ENCODE data around the gene TENT4A. TPM values are rescaled to one million over a fixed set of nuclear protein-coding genes. Genes with fewer than 3 reads are reported as not detected.

The TENT4A gene
- total and polyA plus RNA-seq, 4 donors, result 4.1 to 37.0 (median 23.0) TPM

DNA sequence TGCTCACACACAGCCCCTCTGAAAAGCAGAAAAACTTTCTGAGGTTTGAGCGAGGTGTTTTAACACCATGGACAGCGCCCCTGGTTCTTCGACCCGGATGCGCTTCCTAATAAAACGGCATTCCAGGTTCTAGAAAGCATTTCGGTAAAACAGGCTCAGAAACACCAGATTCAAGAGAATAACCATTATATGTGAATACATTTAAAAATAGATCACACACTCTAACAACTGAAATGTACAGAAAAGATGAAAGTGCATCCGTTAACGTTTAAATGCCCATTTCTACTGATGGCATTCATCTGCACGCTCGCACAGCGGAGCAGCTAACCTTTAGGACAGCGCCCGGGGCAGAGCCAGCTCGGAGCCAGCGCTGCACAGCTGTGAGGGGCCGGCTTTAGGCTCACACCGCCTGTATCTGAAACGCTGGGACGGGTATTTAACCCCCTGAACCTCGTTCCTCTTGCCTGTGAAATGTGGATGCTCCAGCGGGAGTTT, 26.3 kb upstream of the TENT4A start:
- intact Hi-C loops (cut with DNase I), result no loop called here
- peak overlapping the region in 1 of 2 donors; percentile 31 for H3K4me3 ChIP-seq (ENCODE audit: low read length in 2 of 2)
- no peaks in the 10 kb centered on the region for H3K4me1 ChIP-seq (ENCODE audit: control insufficient read depth in 1 of 2, insufficient read depth in 2 of 2, low read length in 2 of 2)
- H3K27ac ChIP-seq (ENCODE audit: low read depth in 1 of 2, low read length in 2 of 2), result no peak overlapping the region
- ATAC-seq (ENCODE audit: low FRiP score) (no peak), DNase-seq (no peak)
- WGBS, 2 donors, result 1% methylated on average over 22 of the region's 22 CpGs
- no peaks in the 10 kb centered on the region for H3K27me3 ChIP-seq (ENCODE audit: control insufficient read depth in 1 of 2, insufficient read depth in 2 of 2, low read length in 1 of 2)
- no peaks in the 10 kb centered on the region for H3K9me3 ChIP-seq (ENCODE audit: control insufficient read depth, low read length)
- no peaks in the 10 kb centered on the region for H3K36me3 ChIP-seq (ENCODE audit: control insufficient read depth in 1 of 2, insufficient read depth in 2 of 2, low read length in 1 of 2)

DNA sequence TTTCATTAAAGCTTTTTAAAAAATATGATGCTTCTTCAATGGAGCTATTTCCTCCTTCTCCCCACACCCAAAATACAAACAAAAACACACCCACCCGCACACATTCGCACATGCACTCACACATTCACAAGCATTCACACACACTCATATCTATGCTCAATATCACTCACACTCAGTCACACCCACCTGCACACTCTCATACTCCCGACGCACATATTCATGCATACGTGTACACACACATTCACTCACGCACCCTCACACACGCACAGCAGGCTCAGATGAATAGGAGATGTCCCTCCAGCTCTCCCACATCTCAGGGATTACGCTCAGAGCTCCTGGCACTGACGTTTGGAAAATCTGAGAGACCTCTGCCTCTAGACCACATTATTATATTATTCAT, 25.7 kb upstream of the TENT4A start:
- Histone ChIP-seq H3K9me3 (ENCODE audit: control insufficient read depth, low read length) (no peaks in the 10 kb centered on the region), H3K4me3 (ENCODE audit: low read length in 2 of 2) (no peak overlapping the region), H3K36me3 (ENCODE audit: control insufficient read depth in 1 of 2, insufficient read depth in 2 of 2, low read length in 1 of 2) (no peaks in the 10 kb centered on the region), H3K27ac (ENCODE audit: low read depth in 1 of 2, low read length in 2 of 2) (no peak overlapping the region), H3K4me1 (ENCODE audit: control insufficient read depth in 1 of 2, insufficient read depth in 2 of 2, low read length in 2 of 2) (no peaks in the 10 kb centered on the region), H3K27me3 (ENCODE audit: control insufficient read depth in 1 of 2, insufficient read depth in 2 of 2, low read length in 1 of 2) (no peaks in the 10 kb centered on the region)
- ATAC-seq (ENCODE audit: low FRiP score) (no peak), DNase-seq (no peak)
- WGBS, 2 donors, result 71 to 79% methylated on average over 9 of the region's 9 CpGs
- intact Hi-C loops (cut with DNase I), result no loop called here

DNA sequence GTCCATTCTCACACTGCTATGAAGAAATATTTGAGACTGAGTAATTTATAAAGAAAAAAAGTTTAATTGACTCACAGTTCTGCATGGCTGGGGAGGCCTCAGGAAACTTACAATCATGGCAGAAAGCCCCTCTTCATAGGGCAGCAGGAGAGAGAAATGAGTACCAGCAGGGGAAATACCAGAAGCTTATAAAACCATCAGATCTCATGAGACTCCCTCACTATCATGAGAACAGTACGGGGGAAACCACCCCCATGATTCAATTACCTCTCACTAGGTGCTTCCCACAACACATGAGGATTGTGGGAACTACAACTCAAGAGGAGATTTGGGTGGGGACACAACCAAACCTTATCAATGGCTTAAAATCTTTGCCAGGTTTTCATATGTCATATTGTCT, 20.3 kb upstream of the TENT4A start:
- Histone ChIP-seq H3K9me3 (ENCODE audit: control insufficient read depth, low read length) (no peaks in the 10 kb centered on the region), H3K27ac (ENCODE audit: low read depth in 1 of 2, low read length in 2 of 2) (no peak overlapping the region), H3K4me3 (ENCODE audit: low read length in 2 of 2) (no peak overlapping the region), H3K27me3 (ENCODE audit: control insufficient read depth in 1 of 2, insufficient read depth in 2 of 2, low read length in 1 of 2) (no peaks in the 10 kb centered on the region), H3K36me3 (ENCODE audit: control insufficient read depth in 1 of 2, insufficient read depth in 2 of 2, low read length in 1 of 2) (no peaks in the 10 kb centered on the region), H3K4me1 (ENCODE audit: control insufficient read depth in 1 of 2, insufficient read depth in 2 of 2, low read length in 2 of 2) (no peaks in the 10 kb centered on the region)
- WGBS, 2 donors, result 70 to 71% methylated on average over 1 of the region's 1 CpG
- ATAC-seq (ENCODE audit: low FRiP score) (no peak), DNase-seq (no peak)
- intact Hi-C loops (cut with DNase I), result no loop called here

DNA sequence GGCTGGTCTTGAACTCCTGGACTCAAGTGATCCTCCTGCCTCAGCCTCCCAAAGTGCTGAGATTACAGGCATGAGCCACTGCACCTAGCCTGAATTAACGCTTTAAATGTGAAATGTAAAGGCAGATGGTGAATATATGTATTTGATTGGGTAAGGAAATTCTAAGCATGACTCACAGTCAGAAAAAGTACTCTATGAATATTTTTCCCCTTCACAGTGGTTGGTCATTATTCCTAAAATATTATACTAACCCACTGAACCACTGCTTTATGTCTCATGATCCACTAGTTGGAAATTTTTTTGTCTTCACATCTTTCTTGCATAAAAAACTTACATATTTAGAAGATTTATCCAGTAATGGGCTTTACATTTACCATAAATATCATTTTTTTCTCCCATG, 14.5 kb upstream of the TENT4A start:
- intact Hi-C loops (cut with DNase I), result no loop called here
- Histone ChIP-seq H3K4me1 (ENCODE audit: control insufficient read depth in 1 of 2, insufficient read depth in 2 of 2, low read length in 2 of 2) (no peaks in the 10 kb centered on the region), H3K4me3 (ENCODE audit: low read length in 2 of 2) (no peak overlapping the region), H3K9me3 (ENCODE audit: control insufficient read depth, low read length) (no peaks in the 10 kb centered on the region), H3K36me3 (ENCODE audit: control insufficient read depth in 1 of 2, insufficient read depth in 2 of 2, low read length in 1 of 2) (no peaks in the 10 kb centered on the region), H3K27me3 (ENCODE audit: control insufficient read depth in 1 of 2, insufficient read depth in 2 of 2, low read length in 1 of 2) (no peaks in the 10 kb centered on the region), H3K27ac (ENCODE audit: low read depth in 1 of 2, low read length in 2 of 2) (no peak overlapping the region)
- no peak for DNase-seq
- whole genome bisulfite sequencing, 2 donors, result 72 to 75% methylated on average over 1 of the region's 1 CpG
- no peak for ATAC-seq (ENCODE audit: low FRiP score)

DNA sequence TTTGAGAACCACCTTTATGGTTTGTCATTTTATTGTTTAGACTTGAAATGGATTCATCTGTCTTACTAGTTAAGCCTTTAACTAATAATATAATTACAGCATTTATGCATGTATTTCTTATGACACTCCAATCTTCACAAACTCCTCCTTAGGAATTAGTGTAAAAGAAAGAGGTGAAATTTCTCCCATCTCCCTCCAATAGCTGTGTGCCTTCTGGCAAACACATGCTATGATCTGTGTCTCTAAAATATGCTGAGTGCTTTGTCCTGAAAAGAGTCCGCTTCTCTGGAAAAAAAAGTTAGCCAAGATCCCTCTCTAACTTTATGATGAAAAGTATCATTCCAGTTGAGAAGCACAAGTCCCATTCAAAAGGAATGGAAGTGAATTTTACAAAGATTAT, 13.9 kb upstream of the TENT4A start:
- Histone ChIP-seq H3K4me1 (ENCODE audit: control insufficient read depth in 1 of 2, insufficient read depth in 2 of 2, low read length in 2 of 2) (no peaks in the 10 kb centered on the region), H3K4me3 (ENCODE audit: low read length in 2 of 2) (no peak overlapping the region), H3K27me3 (ENCODE audit: control insufficient read depth in 1 of 2, insufficient read depth in 2 of 2, low read length in 1 of 2) (no peaks in the 10 kb centered on the region), H3K27ac (ENCODE audit: low read depth in 1 of 2, low read length in 2 of 2) (no peak overlapping the region), H3K36me3 (ENCODE audit: control insufficient read depth in 1 of 2, insufficient read depth in 2 of 2, low read length in 1 of 2) (no peaks in the 10 kb centered on the region), H3K9me3 (ENCODE audit: control insufficient read depth, low read length) (no peaks in the 10 kb centered on the region)
- DNase-seq (no peak), ATAC-seq (ENCODE audit: low FRiP score) (no peak)
- intact Hi-C loops (cut with DNase I), result no loop called here
- 8 to 11% methylated on average over 1 of the region's 1 CpG for WGBS, 2 donors

DNA sequence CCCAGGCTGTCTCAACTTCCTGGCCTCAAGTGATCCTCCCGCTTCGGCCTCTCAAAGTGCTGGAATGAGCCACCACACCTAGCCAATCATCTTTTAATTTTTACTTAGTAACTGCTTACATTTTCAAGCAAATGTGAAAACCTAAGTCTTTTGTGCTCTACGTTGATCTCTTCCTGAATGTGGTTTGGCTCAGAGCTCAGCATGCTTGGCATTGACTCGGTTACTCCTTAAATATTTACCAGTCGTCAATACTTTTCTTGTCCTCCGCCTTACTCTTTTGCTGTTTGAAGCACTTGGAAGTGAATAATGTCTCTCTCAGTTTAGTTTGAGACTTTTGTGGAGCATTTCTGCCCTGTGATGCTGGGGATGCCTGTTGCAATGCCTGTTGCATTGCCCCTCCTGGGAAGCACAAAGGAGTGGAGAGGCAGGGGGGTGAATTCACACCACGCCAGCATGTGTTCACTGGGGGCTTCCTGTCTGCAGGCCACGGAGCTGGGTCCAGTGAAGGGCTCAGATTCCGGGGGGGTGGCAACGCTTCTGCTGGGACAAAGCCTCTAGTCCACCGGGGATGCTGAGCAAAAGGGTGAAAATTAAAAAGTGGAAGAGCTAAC, 13.1 kb upstream of the TENT4A start:
- Histone ChIP-seq H3K9me3 (ENCODE audit: control insufficient read depth, low read length) (no peaks in the 10 kb centered on the region), H3K27me3 (ENCODE audit: control insufficient read depth in 1 of 2, insufficient read depth in 2 of 2, low read length in 1 of 2) (no peaks in the 10 kb centered on the region), H3K4me3 (ENCODE audit: low read length in 2 of 2) (no peak overlapping the region), H3K4me1 (ENCODE audit: control insufficient read depth in 1 of 2, insufficient read depth in 2 of 2, low read length in 2 of 2) (peaks cover 0 to 2% of the 10 kb centered on the region in 2 donors), H3K36me3 (ENCODE audit: control insufficient read depth in 1 of 2, insufficient read depth in 2 of 2, low read length in 1 of 2) (no peaks in the 10 kb centered on the region), H3K27ac (ENCODE audit: low read depth in 1 of 2, low read length in 2 of 2) (no peak overlapping the region)
- intact Hi-C loops (cut with DNase I), result loop anchor here in 1 of 2 donors (10.0 kb wide), 1 partner anchor 1275 kb away; the partner anchor contains the start of gene ICE1
- WGBS, 2 donors, result 48 to 59% methylated on average over 11 of the region's 11 CpGs
- no peak for DNase-seq
- ATAC-seq (ENCODE audit: low FRiP score), result no peak

DNA sequence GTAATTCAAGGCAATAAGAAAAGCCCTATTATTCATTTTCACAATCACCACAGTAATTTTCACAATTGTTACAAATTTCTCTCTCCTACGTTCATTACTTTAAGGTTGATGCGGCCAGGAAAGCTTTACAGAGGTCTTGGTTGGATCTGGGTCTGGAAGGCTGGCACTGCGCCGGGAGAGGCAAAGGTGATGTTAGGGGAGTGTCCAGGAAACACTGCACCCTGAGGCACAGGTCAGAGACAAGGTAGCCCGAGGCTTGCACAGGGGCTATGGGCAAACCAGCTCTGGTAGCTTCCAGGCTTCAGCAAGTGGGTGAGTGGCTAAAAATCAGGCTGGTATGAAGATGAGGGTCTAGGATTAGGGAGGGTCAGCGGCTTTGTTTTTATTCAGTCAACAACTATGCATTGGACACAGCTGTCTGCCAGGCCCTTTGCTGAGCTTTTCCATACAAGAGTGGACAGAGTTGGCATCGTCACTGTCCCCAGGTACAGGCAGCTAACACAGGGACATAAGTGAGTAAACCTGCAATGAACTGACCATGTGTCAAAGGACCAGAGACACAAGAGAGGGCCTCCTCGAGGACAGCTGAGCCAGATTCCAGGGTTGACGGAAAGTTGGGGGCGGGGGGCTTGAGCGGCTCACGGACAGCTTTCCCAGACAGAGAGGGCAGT, 12.4 kb upstream of the TENT4A start:
- 75 to 84% methylated on average over 12 of the region's 12 CpGs for WGBS, 2 donors
- no peaks in the 10 kb centered on the region for H3K27me3 ChIP-seq (ENCODE audit: control insufficient read depth in 1 of 2, insufficient read depth in 2 of 2, low read length in 1 of 2)
- DNase-seq (no peak), ATAC-seq (ENCODE audit: low FRiP score) (no peak)
- no peaks in the 10 kb centered on the region for H3K9me3 ChIP-seq (ENCODE audit: control insufficient read depth, low read length)
- H3K27ac ChIP-seq (ENCODE audit: low read depth in 1 of 2, low read length in 2 of 2), result no peak overlapping the region
- H3K4me1 ChIP-seq (ENCODE audit: control insufficient read depth in 1 of 2, insufficient read depth in 2 of 2, low read length in 2 of 2), result peaks cover 0 to 3% of the 10 kb centered on the region in 2 donors
- intact Hi-C loops (cut with DNase I), result loop anchor here in 1 of 2 donors (10.0 kb wide), 1 partner anchor 1276 kb away; the partner anchor contains the start of gene ICE1
- no peaks in the 10 kb centered on the region for H3K36me3 ChIP-seq (ENCODE audit: control insufficient read depth in 1 of 2, insufficient read depth in 2 of 2, low read length in 1 of 2)
- no peak overlapping the region for H3K4me3 ChIP-seq (ENCODE audit: low read length in 2 of 2)

DNA sequence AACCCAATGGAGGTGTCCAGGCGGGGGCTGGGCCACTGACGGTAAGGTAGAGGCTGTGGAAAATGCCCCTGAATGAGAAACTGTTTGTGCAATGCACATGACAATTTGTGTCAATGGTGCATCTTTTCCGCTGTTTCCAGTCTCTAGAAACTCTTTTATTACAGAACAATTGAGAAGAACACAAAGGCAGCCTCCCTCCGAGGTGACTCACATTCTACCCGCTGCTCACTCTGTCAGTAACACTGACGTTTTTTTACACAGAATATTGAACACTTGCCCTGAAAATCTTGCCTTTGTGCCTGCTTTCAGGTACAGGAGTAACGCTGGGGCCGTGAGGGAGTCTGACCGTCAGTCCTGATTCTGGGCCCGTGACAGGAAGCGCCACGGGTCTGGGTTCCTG, 11.7 kb upstream of the TENT4A start:
- H3K4me3 ChIP-seq (ENCODE audit: low read length in 2 of 2), result no peak overlapping the region
- intact Hi-C loops (cut with DNase I), result loop anchor here in 1 of 2 donors (10.0 kb wide), 1 partner anchor 1277 kb away; the partner anchor contains the start of gene ICE1
- WGBS, 2 donors, result 82 to 89% methylated on average over 12 of the region's 12 CpGs

DNA sequence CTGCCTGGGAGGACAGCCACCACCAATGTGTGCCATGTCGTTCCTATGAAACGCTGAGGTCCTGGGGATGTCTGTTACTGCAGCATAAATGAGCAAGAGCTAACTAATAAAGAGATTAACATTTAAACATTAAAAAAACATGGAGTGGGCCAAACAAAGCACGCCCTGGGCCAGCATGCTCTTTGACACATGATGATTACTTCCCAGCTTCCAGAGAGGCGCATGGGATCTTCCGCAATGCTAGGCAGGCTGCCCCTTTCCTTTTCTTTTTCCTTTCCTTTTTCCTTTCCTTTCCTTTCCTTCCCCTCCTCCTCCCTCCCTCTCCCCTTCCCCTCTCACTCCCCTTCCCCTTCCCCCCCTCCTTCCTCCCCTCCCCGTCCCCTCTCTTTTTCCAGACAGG, 10.6 kb upstream of the TENT4A start:
- H3K36me3 ChIP-seq (ENCODE audit: control insufficient read depth in 1 of 2, insufficient read depth in 2 of 2, low read length in 1 of 2), result no peaks in the 10 kb centered on the region
- H3K4me3 ChIP-seq (ENCODE audit: low read length in 2 of 2), result no peak overlapping the region
- no peaks in the 10 kb centered on the region for H3K9me3 ChIP-seq (ENCODE audit: control insufficient read depth, low read length)
- DNase-seq (no peak), ATAC-seq (ENCODE audit: low FRiP score) (no peak)
- peaks cover 0 to 3% of the 10 kb centered on the region in 2 donors for H3K4me1 ChIP-seq (ENCODE audit: control insufficient read depth in 1 of 2, insufficient read depth in 2 of 2, low read length in 2 of 2)
- intact Hi-C loops (cut with DNase I), result loop anchor here (1.0 to 10.0 kb wide), 2 partner anchors 18 to 1278 kb away; partner anchors contain the start of gene ICE1 (in 1 of the 2)
- WGBS, 2 donors, result 96% methylated on average over 6 of the region's 6 CpGs
- H3K27me3 ChIP-seq (ENCODE audit: control insufficient read depth in 1 of 2, insufficient read depth in 2 of 2, low read length in 1 of 2), result no peaks in the 10 kb centered on the region
- no peak overlapping the region for H3K27ac ChIP-seq (ENCODE audit: low read depth in 1 of 2, low read length in 2 of 2)

More for the DNA sequence above, 11.7 kb upstream of the TENT4A start:
- no peak for ATAC-seq (ENCODE audit: low FRiP score)
- H3K27me3 ChIP-seq (ENCODE audit: control insufficient read depth in 1 of 2, insufficient read depth in 2 of 2, low read length in 1 of 2), result no peaks in the 10 kb centered on the region
- H3K27ac ChIP-seq (ENCODE audit: low read depth in 1 of 2, low read length in 2 of 2), result no peak overlapping the region
- DNase-seq, result no peak
- no peaks in the 10 kb centered on the region for H3K36me3 ChIP-seq (ENCODE audit: control insufficient read depth in 1 of 2, insufficient read depth in 2 of 2, low read length in 1 of 2)
- no peaks in the 10 kb centered on the region for H3K9me3 ChIP-seq (ENCODE audit: control insufficient read depth, low read length)
- H3K4me1 ChIP-seq (ENCODE audit: control insufficient read depth in 1 of 2, insufficient read depth in 2 of 2, low read length in 2 of 2), result peaks cover 0 to 3% of the 10 kb centered on the region in 2 donors

Data from aorta (tissue), 5 donors.